GM18951 (cell line): Measurements from ENCODE around the gene HOXD8.

ENCODE experiments used
- POLR2A ChIP-seq: IDR thresholded peaks from 4 replicates; pipeline ENCODE4 v1.6.1; 2011; ENCODE audit warnings: mild to moderate bottlenecking; ENCODE audit not compliant: insufficient read length, insufficient read depth; ENCODE audit errors: extremely low read depth
- in situ Hi-C: fragments of 300-500 bp; cut with MboI; formaldehyde crosslinking; loops from one replicate; pipeline ENCODE4 v1.12.0; 2022; ENCODE audit warnings: low sequenced_read_pairs, mixed read lengths, inconsistent platforms; ENCODE audit not compliant: unreplicated experiment

The HOXD8 gene

DNA sequence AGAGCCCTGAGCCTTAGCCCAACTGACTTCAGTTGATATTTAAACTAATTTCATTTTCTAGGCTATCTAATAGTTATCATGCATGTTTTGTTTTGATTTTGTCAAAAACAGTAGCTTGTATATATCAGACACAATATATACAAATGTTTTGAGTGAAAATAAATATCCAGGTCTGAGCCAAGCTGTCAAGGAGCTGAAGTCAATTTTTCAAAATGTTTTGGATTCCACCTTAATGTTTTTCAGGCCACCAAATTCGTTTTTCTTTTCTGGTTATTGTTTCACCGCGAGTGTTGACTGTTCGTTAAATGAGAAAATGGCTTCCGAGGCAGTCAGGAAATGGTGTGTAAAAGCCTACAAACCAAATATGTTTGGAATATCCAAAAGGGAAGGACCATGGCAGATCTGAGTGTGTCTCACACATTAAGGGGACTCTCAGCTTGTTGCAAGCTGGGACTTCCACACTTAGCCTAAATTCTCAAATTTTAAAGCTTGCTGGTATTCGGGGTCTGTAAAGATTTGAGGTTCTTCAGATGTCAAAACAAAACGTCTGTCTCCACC is 27.1 kb upstream of the HOXD8 start:
- in situ Hi-C loops: no loop called here
- no peak for TF ChIP-seq POLR2A

DNA sequence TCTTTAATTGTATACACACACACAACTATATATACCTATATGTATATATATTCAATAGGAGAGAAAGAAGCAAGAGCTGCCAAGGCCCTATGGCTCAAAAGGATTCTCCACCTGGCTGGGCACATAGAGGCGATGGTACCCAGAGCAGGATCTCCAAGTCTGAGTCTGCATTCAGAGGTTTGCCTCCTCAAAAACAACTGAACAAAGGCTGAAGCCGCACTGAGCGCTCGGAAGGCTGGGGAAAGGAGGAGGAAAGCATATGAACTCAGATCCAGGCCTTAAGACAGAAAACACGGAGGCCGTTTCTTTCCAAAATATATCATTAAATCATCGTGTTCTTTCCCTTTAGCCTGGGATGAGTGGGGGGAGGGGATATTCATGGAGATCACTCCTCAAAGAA is 26.3 kb upstream of the HOXD8 start:
- no peak for TF ChIP-seq POLR2A
- in situ Hi-C loops: no loop called here

DNA sequence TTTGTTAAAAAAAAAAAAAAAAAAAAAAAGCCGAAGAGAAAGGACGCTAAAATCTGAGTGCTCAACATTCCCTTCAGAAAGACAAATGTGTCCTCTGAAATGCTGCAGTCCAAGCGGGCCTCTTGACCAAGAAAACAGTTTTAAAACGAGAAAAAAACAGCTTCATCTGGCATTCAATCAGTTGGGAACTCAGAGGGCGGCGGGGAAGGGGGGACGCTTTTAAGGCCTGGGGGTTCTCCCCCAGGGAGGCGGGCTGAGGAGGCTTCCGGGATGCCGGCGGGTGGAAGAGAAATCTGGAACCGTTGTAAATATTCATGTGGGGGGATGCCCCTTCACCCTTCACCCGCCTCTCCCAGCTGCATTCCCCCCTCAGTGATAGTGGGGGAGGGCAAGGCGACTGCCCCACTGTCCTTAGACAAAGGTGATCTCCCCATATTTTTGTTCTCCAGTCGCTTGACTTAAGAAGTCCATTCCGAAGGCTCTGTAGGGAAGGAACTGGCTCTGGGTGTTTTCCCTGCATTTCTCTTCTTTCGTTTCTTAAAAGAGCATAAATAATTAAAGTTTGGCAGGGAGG is 25.7 kb upstream of the HOXD8 start:
- in situ Hi-C loops: no loop called here
- TF ChIP-seq POLR2A: no peak

DNA sequence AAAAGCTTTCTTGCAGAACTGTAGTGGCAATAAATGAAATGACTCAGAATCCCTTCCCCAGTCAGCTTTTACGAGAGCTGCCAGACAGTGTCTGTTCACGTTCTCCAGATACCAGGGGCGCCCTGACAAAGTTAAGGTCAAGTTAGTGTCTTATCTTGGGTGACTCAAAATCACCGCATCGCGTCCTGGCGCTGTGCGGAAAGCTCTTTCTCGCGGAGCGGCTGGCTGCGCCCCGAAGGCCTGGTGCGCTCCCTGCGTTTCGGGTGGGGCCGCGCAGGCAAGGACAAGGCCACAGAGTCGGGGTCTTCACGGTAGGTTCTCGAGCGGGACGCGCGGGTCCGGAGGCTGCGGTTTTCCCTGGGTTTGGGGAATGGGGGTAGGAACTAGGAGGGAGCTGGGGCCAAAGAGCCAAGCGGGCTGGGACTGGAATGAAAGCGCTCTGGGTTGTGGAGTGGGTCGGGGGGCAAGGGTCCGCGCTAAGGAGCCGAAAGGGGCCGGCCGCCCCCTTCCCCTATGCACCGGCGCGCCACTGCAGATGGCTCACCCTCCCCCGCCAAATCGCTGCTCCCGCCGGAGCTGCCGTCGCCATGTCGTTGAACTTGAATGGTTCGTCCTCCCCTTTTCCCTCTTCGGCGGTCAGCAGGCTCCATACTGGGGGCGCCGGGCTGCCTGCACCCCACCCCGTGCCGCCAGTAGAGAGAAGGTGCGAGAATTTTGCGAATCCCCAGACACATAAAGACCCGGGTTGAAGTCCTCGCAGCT is 25.0 kb upstream of the HOXD8 start:
- no peak for TF ChIP-seq POLR2A

DNA sequence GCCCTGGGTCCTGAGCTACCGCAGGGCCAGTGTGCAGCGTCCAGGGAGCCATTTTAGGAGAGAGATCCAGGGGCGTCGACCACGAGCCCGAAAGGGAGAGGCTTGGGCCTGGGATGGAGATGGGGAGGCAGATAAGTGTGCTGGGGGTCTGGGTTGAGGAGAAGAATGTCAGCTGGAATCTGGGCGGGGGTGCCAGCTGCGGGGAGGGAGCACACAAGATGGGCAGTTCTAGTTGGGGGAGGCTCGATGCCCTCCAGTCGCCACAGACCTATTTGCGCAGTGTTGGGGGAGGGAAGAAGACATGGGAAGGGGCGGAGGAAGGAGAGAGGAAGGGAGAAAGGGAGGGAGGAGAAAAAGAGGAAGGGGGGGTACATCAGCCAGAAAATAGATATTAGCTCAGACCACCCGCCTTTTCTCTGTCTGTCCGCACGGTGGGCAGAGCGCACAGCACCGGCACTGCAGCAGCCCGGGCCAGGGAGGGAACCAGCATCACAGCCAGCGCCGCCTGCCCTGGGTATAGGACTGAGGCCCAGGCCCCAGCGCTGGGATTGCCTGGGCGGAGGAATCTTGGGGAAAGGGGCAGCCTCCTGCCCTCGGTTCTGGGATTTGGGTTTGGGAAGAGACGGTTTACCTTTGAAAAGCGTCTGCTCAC is 24.3 kb upstream of the HOXD8 start:
- in situ Hi-C loops: no loop called here

More for the DNA sequence above, 25.0 kb upstream of the HOXD8 start:
- in situ Hi-C loops: no loop called here

DNA sequence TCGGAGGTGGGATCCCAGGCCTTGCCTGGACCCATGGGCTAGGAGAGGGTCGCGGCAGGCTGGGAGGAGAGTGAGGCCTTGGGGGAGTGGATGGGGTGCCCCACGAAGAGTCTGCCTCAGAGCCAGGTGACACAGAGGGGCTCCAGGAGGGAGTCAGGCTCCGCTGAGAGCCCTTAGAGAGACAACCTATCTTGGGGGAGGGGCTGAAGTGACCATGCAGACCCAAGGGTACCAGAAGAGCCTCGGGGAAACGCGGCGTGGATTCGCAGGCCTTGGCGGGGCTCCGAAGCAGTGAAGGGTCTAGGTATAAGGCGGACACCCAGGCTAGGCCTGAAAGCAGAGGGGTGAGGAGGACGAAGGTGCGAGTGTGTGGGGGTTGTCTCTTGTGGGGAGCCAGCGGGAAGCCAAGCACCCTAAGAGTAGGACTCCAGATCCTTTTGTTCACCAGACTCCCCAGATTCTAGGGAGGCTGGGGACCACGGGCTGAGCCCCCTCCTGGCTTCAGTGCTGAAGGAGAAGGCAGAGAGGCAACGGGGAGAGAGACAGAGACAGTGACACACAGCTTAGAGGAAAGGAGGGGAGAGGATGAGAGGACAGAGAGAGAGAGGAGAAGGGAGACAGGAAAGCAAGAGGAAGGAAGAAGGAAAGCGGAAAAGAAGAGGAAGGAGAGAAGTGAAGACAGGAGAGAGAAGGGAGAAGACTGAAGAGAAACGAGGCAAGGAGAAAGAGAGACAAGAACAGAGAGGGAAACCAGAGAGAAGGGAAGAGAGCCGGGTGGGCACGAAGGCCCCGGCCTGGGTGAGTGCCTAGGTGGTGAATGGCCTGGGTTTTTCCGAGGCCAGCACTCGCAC is 23.6 kb upstream of the HOXD8 start:
- no peak for TF ChIP-seq POLR2A
- in situ Hi-C loops: no loop called here

More for the DNA sequence above, 24.3 kb upstream of the HOXD8 start:
- TF ChIP-seq POLR2A: no peak

DNA sequence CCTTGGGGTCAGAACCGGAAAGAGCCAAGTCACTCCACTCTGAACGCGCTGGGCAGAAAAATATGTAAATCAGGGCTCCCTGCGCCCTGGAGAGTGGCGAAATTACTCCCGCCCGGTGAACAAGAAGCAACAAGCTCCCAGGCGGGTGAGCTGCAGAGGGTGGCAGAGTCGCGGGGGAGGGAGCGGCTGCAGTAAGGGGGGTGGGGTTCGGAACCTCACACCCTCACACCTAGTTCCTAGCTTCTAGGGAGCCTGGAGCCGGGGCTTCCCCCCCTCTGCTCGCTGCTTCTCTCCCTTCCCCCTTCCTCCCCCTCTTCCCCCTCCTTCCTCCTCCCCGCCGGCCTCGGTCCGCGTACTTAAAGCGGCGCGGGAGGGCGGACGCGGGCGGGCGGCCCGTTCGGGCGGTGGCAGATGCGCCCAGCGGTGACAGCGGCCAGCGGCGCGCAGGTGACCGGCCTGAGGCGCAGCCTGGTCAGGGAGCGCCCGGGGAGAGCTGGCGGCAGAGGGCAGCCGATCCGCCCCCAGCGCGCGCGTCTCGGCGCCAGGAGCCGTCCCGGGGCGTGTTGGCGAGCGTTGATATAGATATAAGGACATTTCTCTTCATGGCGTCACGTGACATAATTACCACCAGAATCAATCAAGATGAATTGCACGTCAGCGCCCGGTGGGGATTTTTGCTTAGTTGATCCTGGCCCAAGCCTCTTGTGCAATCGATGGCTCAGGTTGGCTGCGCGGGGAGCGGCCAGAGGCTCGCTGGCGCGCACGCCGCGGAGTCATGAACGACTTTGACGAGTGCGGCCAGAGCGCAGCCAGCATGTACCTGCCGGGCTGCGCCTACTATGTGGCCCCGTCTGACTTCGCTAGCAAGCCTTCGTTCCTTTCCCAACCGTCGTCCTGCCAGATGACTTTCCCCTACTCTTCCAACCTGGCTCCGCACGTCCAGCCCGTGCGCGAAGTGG is 22.6 kb upstream of the HOXD8 start, which contains the start of gene HOXD11:
TSS of gene HOXD11 (plus strand) at position 700 of the 959 bp plus-strand sequence. CDS start at position 776, 76 bp downstream.
- in situ Hi-C loops: no loop called here

DNA sequence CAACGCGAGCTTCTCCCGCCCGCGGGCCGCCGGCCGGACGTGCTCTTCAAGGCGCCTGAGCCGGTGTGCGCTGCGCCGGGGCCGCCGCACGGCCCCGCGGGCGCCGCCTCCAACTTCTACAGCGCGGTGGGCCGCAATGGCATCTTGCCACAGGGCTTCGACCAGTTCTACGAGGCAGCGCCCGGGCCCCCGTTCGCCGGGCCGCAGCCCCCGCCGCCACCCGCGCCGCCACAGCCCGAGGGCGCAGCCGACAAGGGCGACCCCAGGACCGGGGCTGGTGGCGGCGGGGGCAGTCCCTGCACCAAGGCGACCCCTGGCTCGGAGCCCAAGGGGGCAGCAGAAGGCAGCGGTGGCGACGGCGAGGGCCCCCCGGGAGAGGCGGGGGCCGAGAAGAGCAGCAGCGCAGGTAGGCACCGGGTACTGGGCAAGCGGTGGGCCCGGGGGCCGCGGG is 21.7 kb upstream of the HOXD8 start:
- in situ Hi-C loops: no loop called here

More for the DNA sequence above, 22.6 kb upstream of the HOXD8 start, which contains the start of gene HOXD11:
- TF ChIP-seq POLR2A: no peak

DNA sequence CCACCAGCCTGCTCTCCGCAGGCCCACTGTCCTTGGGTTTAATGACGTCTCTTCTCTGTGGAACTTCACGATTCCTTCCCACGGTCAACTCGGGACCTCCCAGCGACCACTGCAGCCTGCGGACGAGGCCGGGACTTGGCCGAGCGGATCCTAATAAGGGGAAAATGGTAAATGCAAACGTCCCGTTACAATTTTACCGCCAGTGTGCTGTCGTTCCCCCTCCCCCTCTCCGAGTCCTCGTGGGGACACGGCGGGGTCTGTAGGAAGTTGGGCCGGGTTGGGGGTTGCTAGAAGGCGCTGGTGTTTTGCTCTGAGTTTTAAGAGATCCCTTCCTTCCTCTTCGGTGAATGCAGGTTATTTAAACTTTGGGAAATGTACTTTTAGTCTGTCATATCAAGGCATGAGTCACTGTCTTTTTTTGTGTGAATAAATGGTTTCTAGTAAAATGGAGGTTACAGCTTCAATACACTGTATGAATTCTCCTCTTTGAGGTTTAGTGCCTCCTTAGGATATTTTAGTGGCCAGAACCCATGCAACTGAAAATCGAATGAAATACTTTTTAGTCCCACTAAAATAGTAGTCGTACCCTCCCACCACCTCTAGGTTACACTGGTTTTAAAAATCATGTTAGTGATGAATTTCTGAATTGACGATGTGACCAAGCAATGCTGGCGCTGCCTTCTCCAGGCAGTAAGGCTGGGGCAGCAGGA is 20.2 kb upstream of the HOXD8 start:
- in situ Hi-C loops: no loop called here
- no peak for TF ChIP-seq POLR2A

More for the DNA sequence above, 21.7 kb upstream of the HOXD8 start:
- no peak for TF ChIP-seq POLR2A

DNA sequence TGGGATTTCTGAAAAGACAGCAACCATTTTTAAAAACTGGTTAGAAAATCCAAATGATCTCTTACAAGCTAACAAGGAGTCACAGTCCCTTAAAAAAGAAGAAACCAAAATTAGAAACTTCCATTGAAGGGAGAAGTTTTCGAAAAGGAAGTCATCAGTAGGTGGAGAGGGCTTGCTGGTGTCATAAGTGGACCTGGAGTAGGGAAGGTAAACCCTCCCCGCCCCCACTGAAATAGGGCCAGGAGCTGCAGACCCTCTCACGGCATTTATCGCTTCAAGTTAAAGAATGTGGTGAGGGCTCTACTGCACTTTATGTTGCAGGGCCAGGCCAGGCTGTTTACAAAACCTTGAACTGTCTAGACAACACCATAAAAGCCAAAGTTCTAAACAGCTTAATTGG is 19.6 kb upstream of the HOXD8 start:
- in situ Hi-C loops: no loop called here
- TF ChIP-seq POLR2A: no peak

DNA sequence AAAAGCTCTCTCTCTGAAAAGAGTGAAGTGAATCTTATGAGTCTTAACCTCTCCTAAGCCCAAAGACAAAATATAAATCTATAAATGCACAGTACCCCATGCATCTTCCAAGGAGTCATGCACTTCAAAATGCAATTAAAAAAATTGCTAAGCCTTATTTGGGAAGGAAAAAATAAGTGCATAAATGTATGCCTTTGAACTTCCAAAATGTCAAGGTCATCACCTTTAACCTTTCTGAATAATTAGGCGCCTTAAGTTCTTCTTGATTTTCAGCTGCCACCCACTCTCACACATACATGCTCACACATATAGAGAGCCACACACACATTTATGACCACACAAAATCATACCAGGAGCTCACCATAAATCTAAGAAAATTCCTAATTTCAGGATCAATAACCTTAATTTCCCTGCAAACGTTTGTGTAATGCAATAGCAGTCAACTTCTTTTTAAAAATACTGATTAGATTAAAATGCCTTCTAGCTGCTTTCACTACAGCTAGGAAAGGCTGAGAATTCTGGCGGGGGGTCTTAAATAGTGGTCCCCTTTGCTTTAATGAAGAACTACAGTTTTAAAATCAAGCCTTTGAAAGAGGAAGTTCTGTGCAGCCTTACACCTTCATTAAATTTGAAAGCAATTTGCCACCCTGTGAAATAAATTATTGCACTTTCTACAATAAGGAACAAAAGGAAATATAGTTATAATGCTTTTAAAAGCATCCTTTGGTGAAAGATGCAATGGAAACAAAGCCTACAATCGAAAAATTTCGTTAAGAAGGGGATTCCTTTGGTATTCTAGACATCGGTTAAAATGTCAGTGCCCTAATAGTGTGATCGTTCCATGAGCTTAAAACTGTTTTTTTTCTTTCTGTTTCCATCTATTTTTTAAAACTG is 18.8 kb upstream of the HOXD8 start:
- in situ Hi-C loops: no loop called here
- TF ChIP-seq POLR2A: no peak
